Hippocampal formation (tissue), 2 donors: ENCODE results near the gene PDZD4.
A peak's percentile ranks its signal among the peaks of the same experiment; 100 is the strongest.

ENCODE experiments used
- DNase-seq, 2 donors: peaks; one replicate each; lab custom pipeline; 2025; lab: John Stamatoyannopoulos, UW

PDZD4 gene, protein sequence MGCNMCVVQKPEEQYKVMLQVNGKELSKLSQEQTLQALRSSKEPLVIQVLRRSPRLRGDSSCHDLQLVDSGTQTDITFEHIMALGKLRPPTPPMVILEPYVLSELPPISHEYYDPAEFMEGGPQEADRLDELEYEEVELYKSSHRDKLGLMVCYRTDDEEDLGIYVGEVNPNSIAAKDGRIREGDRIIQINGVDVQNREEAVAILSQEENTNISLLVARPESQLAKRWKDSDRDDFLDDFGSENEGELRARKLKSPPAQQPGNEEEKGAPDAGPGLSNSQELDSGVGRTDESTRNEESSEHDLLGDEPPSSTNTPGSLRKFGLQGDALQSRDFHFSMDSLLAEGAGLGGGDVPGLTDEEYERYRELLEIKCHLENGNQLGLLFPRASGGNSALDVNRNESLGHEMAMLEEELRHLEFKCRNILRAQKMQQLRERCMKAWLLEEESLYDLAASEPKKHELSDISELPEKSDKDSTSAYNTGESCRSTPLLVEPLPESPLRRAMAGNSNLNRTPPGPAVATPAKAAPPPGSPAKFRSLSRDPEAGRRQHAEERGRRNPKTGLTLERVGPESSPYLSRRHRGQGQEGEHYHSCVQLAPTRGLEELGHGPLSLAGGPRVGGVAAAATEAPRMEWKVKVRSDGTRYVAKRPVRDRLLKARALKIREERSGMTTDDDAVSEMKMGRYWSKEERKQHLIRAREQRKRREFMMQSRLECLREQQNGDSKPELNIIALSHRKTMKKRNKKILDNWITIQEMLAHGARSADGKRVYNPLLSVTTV

DNA sequence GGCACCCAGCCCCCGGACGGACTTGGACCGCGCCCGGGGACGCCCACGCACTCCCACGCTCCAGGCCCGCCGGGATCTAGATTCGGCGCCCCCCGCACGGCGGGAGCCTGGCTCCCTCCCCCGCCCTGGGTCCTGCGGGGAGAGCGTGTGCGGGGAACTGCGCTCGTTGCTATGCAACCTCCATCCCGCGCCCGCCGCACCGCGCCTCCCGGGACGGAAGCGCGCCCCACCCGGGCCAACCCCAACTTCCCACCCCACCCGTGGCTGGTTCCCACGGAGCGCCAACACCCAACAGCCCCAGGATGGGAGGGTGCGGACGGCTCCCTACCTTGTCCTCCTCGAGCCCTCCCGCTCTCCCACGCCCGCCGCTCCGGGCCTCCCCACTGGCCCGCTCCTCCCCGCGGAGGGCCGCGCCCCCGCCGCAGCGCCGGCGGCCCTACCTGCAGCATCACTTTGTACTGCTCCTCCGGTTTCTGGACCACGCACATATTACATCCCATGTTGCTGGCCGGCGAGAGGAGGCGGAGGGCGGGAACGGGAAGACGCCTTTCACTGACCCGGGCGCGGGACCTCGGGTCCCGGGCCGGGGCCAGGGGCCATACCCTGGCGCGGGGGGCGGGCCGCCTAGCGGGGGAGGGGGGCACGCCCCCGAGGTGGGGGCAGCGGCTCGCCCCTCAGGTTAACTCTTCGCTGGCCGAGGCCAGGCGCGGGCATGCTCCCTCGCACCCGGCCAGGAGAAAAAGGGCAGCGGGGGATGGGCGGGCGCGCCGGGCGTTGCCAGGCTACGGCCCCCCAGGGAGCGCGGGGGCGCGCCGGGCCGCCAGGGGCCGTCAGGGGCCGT, at the start of gene PDZD4:
TSS of gene PDZD4 (minus strand) at position 746 of the 841 bp plus-strand sequence. CDS start at position 500, 246 bp downstream.
- no peak for DNase-seq

DNA sequence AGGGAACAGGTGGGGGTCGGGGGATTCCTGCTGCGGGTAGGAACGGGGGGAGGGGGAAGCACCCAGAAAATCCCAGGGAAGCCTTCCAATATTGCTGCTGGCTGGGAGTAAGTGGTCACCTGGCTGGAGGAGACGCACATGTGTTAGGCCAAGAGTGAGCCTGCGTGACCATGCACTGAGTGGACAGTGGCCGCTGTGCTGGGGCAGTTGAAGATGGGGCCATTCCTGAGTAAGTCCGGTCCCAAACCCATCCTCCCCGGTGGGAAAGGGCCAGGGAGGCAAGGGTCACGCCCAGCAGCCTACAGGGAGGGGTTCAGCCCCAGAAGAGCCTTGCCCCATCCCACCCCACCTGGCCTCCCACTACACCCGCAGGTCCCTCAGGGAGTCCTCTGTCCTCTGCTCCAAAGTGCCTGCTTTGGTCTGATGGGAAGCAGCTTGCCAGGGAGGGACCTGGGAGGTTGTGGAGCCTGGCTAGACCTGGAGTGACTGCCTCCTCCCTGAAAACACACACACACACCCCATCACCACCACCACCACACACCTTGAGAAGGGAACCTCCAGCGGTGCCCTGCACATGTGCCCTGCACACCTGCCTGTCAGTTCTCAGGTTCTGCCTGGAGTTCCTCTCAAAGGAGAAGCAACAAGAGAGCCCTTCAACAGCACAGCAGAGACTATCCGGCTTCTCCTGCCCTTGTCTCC, 49.5 kb upstream of the PDZD4 start:
- DNase-seq, result no peak

DNA sequence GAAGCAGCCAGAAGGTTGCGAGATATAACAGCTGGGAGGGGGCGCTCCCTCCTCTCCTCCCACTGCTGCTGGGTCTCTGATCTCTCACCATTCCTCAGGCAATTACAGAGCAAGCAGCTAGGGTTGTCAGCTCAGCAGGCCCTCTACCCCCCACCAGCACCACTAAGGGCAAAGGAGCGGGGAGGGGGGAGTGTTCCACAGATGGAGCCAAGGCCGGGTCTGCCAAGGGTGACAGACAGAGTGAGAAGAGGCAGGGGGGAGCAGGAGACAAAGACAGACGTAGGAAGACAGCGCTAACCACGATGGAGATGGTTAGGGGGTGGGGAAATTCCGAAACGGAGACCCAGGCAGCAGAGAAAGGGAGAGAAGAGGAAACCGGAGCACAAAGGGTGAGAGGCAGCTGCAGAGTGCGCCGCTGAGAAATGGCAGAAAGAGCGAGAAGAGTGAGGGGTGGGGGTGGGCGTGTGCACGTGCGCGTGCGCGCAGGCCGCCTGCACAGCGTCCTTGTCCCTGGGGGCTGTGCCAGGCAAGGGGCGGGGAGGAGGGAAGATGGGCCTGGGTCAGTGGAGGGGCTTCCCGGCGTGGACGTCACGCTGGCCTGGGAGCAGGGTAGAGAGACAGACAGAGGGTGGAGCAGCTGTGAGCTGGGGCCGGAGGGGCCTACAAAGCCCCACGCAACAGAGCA, 48.8 kb upstream of the PDZD4 start:
- DNase-seq, result no peak

DNA sequence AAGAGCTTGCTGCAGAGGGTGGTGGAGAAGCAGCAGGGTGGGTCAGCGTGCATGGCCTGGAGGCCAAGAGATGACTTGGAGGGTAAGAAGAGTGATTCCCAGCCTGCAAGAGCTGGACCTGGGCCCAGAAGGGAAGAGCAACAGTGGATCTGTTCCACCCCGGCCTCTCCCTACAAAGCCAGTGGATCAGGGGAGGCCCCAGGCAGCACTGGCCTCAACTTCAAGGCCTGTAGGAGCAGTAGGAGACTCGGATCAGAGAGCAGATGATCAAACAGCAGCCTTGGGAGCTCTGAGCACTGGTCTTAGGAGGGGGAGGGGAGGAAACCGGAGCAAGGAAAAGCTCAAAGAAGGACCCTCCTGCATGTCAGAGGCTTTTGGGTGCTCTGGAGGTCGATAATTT, 48.0 kb upstream of the PDZD4 start:
- no peak for DNase-seq

DNA sequence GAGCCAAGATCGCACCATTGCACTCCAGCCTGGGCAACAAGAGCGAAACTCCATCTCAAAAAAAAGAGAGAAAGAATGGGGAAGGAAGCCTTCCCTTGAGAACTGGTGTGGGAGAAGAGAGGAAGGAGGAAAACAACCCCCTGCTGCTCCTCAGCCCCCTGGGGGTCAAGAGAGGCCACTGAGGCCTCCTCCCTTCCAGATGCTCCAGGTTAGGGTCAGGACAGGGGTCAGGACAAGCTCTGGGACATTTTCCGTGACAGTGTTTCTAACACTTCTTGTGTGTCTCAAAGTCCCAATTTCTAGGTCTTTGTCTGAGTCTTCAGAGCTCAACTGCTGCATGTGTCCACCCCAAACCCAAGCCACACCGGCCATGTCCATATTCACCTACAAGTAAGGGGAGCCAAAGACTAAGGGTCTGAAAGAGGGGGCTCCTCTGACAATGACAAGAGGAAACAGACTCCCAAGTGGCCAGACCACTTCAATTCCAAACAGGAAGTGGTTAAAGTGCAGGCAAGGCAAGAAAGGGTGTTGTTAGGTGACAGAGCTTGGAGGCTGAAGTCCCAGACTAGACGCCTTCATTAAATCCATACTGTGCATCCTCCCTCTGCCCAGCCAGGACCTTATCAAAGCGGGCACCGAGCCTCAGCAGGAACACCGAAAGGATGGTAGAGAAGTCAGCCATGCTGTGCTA, 47.4 kb upstream of the PDZD4 start:
- no peak for DNase-seq

DNA sequence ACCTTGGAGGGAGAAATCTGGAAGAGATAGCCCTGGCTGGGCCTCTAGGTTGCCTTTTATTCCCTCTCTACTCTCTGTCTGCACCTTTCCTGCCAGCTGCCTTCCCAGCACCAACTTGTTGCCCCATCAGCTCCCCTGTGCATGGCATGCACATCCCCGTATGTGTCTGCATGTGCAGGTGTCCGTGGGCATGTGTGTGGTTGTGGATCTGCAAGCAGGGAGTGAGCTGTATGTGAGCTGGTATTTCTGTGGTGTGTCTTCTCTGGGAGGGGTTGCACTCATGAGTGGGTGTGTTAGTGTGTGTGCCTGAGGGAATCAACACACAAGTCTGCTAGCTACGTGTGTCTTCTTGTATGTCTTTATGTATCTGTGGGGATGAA, 45.8 kb upstream of the PDZD4 start:
- DNase-seq, result no peak

DNA sequence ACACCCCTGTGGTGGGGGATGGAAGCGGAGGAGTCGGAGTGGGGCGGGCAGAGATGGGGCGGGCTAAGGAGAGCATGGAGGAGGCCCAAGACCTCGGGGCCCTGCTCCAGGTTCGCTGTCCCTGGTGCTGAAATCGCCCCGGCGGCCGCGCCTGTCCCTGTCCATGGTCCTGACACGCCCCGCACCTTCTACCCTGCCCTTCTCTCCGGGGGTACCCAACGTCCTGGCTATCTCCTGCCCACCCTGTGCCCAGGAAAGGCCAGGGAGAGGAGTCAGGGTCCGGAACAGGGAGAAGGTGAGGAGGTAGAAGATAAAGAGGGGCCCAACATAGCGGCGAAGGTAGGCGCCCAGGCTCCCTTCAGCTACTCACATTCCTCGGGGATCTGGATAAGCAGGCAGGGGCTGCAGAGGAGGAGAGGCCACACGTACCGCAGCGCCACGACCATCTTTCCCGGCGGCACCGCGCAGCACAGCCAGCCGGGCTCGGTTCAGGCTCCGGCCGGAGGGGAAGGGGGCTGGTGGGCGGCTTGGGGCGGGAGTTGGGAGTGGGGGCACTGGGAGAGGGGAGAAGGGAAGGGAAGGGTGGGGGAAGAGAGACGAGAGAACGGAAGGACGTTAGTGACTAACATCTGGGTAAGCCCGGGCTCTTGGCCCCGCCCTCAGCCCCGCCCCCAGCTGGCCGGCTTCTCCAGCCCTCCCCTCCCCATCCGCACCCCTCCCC, 45.2 kb upstream of the PDZD4 start:
- peak in 1 of 2 donors; percentile 6 for DNase-seq

DNA sequence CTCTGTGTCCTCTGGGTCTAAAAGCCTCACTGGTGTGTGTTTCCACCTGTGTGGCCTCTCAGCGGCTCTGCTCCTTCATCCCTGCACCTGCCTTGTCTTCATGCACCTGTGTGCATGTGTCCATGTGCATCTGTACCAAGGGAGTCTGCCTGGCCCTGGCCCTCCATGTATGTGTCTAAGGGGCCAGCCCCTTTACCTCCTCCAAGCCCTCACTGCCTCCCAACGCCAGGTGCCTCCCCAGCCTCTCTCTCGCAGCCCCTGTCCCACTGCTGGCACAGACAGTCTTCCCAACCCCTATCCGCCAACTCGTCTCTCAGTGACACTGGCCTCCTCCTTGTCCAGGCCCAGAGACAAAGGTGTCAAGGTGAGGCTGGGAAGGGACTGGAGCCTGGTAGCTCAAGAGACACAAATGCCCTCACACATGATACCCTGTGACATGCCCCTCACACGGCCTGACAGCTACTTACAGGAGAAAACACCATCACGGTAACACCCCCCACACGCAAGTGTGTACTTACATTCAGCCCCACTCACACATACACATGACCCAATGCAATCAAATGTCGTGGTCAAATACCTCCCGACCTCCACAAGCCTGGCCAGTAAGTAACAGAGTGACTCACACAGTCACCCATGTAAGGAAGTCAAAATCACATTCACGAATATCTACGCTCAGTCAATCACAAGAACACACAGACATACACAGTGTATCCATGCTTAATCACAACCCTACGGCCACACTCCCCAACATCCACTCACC, 44.2 kb upstream of the PDZD4 start:
- DNase-seq, result no peak

DNA sequence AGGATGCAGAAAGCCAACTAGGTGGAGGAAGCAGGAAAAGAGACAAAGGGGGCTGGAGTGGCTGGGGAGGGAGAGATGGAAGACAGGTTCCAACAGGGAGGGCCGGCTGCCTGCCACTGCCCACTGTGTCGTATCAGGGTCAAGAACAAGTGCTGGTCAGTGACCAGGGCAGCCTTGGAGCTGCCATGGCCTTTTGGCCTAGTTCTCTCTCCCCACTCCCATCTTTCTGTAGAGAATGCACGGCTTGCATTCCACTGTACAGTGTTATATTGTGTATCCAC, 43.7 kb upstream of the PDZD4 start:
- no peak for DNase-seq

DNA sequence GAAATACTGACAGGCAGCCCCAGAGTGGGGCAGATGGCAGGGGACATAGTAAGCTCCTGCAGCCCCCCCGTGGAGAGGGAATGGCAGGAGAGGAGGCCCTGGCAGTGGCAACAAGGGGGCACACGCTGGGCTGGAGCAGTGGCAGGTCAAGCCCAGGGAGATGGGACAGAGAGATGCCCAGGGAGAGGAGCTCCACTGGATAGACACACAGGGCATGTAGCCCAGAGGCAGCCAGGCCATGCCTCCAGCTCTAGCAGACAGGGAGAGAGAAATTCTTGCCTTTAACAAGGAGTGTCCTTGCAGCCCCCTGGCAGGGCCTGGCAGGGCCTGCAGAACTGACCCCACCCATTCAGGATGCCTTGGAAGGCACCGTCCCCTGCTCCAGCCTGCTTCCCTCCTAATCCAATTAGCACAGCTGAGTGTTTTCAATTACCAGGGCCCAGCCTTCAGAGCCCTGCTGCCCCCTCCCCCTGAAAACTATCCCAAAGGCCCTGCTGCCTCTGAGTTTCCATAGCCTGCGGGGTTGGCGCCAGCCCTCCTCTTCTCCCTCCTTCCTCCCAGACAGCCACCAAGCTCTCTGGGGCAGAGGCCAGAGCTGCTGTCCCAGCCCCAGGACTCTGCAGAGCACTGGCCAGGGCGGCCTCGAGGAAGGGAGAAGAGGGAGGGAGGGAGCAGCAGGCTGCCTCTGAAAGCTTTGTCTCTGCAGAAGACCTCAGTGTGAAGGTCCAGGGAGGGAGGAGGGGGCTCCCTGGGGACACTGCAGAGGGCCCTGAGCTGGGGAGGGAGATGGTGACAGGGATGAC, 43.1 kb upstream of the PDZD4 start:
- DNase-seq, result no peak

DNA sequence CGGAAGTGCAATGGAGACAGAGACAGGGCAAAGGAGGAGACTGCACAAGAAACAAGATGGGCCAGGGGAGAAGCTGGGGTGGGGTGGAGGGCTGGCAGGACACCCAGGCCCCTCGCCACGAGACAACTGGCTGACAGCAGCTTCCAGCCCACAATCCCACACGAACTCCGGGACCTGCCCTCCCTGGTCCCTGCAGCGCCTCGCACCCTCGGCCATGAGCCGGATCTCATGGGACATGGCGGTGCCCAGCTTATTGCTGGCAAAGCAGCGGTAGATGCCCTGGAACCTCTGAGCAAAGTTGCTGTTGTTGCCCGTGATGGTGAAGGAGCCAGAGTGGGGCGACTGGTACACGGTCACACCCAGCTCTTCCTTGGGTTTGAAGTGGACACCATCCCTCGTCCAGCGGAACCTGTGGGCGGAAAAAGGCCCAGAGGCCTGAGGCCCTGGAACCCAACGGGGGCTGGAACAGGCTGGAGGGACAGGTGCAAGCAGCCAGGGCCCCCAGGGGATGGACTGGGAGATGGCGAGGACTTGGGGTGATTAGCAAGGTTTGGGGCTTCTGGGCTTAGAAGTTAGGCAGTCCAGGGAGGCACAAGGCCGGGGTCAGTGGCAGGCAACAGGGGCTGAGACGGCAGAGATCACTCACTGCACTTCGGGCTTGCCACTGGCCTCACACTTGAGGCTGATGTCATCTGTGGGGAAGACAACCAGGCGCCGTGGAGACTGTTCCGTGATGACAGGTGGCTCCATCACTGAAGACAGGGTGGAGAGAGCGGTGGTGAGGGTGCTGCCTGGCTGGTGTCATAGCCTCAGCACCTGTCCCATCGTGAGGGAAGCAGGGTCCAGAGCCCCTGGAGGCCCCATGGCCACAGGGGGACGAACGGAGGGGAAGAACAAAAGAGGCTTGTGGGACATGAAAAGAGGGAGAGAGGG, 41.9 kb upstream of the PDZD4 start:
- no peak for DNase-seq

DNA sequence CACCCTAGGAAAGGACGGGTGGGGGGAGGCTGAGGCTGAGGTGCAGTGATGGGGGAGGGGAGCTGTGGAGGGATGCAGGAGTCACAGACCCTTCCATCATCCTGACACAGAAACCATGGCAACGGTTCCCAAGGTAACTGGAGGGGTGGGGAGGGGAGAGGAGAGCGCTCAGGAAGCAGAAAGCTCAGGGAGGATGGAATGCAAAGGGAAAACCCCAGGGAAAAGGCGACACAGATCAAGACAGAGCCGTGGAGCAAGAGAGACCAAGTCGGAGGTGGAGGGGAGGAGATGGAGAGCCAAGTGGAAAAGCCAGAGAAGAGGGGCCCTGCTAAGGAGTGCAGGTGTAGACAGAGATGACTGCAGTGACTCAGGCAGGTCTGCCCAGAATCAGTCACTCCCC, 41.1 kb upstream of the PDZD4 start:
- DNase-seq, result no peak

DNA sequence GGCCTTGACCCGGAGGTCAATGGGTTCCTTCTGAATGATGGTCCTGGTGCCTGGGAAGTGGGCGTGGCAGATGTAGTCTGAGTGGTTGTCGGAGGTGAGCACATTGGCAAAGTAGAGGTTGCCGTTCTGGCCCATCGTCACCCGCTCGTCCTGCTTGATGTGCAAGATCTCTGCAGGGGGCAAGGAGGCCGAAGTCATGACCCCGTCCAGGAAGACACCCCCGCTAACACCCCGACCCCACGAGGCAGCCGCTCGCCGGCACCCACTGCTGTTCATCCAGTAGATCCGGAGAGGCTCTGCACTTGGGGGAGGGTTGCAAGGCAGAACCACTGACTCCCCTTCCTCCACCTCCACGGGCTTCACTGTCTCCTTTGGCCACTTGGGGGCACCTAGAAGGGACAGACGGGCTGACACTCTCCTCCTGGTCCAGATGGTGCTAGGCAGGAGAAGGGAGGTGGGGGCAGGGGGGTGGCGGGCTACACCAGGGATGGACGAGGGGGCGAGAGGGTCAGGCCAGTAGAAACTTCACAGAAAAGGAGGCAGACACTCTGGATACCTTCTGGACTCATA, 40.5 kb upstream of the PDZD4 start:
- DNase-seq, result no peak

DNA sequence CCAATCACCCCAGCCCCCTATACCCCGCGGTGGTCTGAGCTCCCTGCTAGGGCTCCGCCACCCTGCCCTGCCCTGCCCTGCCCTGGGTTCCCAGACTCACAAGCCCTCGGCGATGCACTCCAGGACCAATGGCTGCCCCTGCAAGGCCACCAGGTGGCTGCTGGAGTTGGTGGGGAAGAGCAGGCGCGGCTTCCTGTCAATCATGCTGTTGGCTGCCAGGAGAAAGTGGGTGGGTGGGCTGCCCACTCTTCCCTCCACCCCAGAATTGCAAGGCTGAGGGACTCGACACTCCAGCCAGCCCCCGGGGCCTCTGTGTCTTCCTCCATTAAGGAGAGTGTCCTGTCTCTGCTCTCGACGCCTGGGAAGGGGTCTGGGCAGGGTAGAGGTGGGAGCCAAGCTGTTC, 39.9 kb upstream of the PDZD4 start:
- no peak for DNase-seq

DNA sequence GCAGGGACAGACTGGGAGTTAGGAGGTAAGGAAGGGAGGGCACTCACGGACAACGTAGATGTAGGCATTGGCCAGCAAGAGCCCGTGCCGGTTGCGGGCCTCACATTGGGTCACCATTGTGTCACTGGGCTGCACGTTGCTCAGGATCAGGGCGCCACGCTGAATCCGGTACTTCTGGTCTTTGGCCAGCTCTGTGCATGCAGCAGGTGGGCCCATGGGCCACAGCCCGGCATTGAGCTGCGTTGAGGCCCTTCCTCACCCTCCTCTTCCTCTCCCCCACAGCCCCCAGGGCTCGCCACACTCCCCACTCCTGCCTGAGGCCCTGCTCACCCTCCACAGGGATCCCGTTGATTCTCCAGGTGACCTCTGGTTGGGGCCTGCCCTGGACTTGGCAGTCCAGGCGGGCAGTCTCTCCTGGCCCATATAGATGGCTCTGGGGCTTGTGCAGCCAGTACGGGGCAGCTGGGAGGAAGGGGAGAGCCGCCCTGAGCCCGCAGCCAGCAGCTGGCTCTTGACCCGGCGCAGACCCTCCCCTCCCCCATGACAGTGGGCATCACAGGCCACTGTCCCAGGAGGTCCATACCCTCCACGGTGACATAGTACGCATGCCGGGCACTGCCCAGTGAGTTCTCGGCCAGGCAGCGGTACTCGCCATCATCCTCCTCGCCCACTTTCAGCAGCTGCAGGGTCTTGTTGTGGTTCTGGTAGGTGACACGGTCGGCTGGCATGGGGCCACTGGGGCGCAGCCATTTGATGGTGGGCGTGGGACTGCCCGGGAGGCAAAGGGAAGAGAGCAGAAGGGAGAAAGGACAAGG, 39.3 kb upstream of the PDZD4 start:
- DNase-seq, result no peak
